Measurements from ENCODE around the gene CSNK1G2.

GRCh38 chr19:1961000-1961883 is 20.3 kb downstream of the CSNK1G2 start:
- no peak for TF ChIP-seq CTCF (IDR thresholded peaks at IDR 0.05 in 4 of 5, conservative IDR thresholded peaks at IDR 0.05 in 1 of 5)
- TF ChIP-seq POLR2A (IDR thresholded peaks at IDR 0.05): no peak

All from gastrocnemius medialis (tissue), 4 donors.